ENCODE measurements around the gene CELA1.
A peak's percentile ranks its signal among the peaks of the same experiment; 100 is the strongest.

Gene CELA1

DNA sequence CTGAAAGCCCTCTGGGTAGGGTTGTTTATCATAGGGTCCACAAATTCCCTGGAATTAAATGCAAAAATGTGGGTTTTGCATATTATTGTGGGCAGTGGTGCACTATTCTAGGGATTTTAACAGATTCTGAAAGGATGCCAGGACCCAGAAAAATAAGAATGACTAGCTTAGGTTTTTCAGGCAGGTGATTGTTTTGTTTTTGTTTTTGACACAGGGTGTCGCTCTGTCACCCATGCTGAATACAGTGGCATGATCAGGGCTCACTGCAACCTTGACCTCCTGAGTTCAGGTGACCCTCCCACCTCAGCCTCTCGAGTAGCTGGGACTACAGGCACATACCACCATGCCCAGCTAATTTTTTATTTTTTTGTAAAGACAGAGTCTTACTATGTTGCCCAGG lies 25.5 kb upstream of the CELA1 start:
- Mint-ChIP-seq H3K27ac (peak overlapping the region; percentile 90 to 96 (median 93)), H3K9me3 (no peaks in the 10 kb centered on the region), H3K36me3 (ENCODE audit: low read depth) (no peaks in the 10 kb centered on the region), H3K4me1 (peaks cover 36% of the 10 kb centered on the region), H3K4me3 (no peak overlapping the region), H3K27me3 (ENCODE audit: low read depth) (peaks cover 4% of the 10 kb centered on the region)
- TF ChIP-seq, protein P1, sequence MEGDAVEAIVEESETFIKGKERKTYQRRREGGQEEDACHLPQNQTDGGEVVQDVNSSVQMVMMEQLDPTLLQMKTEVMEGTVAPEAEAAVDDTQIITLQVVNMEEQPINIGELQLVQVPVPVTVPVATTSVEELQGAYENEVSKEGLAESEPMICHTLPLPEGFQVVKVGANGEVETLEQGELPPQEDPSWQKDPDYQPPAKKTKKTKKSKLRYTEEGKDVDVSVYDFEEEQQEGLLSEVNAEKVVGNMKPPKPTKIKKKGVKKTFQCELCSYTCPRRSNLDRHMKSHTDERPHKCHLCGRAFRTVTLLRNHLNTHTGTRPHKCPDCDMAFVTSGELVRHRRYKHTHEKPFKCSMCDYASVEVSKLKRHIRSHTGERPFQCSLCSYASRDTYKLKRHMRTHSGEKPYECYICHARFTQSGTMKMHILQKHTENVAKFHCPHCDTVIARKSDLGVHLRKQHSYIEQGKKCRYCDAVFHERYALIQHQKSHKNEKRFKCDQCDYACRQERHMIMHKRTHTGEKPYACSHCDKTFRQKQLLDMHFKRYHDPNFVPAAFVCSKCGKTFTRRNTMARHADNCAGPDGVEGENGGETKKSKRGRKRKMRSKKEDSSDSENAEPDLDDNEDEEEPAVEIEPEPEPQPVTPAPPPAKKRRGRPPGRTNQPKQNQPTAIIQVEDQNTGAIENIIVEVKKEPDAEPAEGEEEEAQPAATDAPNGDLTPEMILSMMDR (IDR thresholded peaks at IDR 0.05; ENCODE audit: unreplicated experiment in 3 of 3), result no peak

- TF ChIP-seq, protein P1 (IDR thresholded peaks at IDR 0.05; ENCODE audit: unreplicated experiment in 3 of 3), result no peak
- H3K27ac Mint-ChIP-seq, result peak overlapping the region; percentile 90 to 96 (median 93)
- H3K4me1 Mint-ChIP-seq, result peaks cover 36% of the 10 kb centered on the region
- no peaks in the 10 kb centered on the region for H3K9me3 Mint-ChIP-seq
- H3K27me3 Mint-ChIP-seq (ENCODE audit: low read depth), result peaks cover 8% of the 10 kb centered on the region
- H3K36me3 Mint-ChIP-seq (ENCODE audit: low read depth), result no peaks in the 10 kb centered on the region
- peak overlapping the region in 1 of 3 experiments; percentile 0 for H3K4me3 Mint-ChIP-seq
Measured at GRCh38 chr12:51371295-51371953, 24.9 kb upstream of the CELA1 start.

DNA sequence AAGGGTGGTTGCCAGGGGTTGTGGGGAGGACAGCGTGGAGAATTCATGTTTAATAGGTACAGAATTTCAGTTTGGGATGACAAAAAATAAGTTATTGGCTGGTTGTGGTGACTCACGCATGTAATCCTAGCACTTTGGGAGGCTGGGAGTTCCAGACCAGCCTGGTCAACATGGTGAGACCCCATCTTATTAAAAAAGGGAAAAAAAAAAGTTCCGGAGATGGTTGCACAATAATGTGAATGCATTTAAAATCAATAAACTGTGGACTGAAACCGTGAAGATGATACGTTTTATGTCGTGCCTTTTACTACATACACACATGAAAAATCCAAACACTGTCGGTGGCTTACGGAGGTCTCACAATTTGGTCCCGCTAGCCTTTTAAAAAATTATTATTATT lies 24.2 kb upstream of the CELA1 start:
- H3K27ac Mint-ChIP-seq, result peak overlapping the region in 2 of 3 experiments; percentile 49 to 83
- TF ChIP-seq, protein P1 (IDR thresholded peaks at IDR 0.05; ENCODE audit: unreplicated experiment in 3 of 3), result no peak
- H3K27me3 Mint-ChIP-seq (ENCODE audit: low read depth), result peaks cover 9% of the 10 kb centered on the region
- no peaks in the 10 kb centered on the region for H3K9me3 Mint-ChIP-seq
- peaks cover 36% of the 10 kb centered on the region for H3K4me1 Mint-ChIP-seq
- no peak overlapping the region for H3K4me3 Mint-ChIP-seq
- no peaks in the 10 kb centered on the region for H3K36me3 Mint-ChIP-seq (ENCODE audit: low read depth)

GRCh38 chr12:51369581-51369980 lies 23.1 kb upstream of the CELA1 start:
- Mint-ChIP-seq H3K4me3 (no peak overlapping the region), H3K27me3 (ENCODE audit: low read depth) (peaks cover 9% of the 10 kb centered on the region), H3K4me1 (peaks cover 28% of the 10 kb centered on the region), H3K27ac (peak overlapping the region in 2 of 3 experiments; percentile 0 to 1), H3K9me3 (no peaks in the 10 kb centered on the region), H3K36me3 (ENCODE audit: low read depth) (no peaks in the 10 kb centered on the region)
- TF ChIP-seq, protein P1 (IDR thresholded peaks at IDR 0.05; ENCODE audit: unreplicated experiment in 3 of 3), result no peak

DNA sequence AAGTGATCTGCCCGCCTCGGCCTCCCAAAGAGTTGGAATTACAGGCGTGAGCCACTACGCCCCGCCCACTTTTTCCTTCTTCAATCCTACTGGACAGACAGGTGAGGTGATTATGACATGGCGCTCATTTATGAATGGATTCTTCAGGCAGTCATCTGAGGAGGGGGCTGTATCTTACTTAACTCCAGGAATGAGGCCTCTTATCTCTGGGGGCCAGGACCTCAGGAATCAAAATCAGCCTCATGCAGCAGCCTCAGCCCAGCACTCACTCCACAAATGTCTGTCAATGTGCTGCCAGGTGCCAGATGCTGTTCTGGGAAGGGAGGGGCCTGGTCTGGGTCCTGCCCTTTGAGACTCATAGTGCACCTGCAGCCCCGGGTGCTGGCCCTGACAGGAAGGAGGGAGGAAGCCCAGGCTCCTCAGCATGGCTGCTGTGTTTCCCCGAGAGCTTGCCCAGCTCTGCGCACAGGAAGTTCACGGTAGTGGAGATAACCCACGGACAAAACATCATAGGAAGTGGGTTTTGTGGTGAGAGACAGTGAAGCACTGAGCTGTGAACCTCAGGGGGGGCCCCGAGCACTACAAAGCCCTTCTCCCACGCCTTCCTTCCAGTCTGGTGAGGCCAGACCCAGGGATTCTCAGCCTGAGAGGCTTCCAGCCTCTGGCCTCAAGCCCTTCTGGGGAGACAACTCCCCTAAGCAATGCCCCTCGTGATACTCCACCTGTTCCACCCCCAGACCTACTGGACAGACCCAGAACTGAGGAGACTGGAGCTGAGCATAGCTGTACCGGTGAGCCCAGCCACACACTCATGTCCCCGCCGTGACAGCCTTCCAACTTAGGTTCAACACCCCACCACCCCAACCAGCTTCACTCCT lies 22.4 kb upstream of the CELA1 start:
- TF ChIP-seq, protein P1 (IDR thresholded peaks at IDR 0.05; ENCODE audit: unreplicated experiment in 3 of 3), result no peak
- H3K27ac Mint-ChIP-seq, result peak overlapping the region in 2 of 3 experiments; percentile 0 to 1
- peaks cover 9% of the 10 kb centered on the region for H3K27me3 Mint-ChIP-seq (ENCODE audit: low read depth)
- H3K4me1 Mint-ChIP-seq, result peaks cover 24% of the 10 kb centered on the region
- H3K9me3 Mint-ChIP-seq, result no peaks in the 10 kb centered on the region
- H3K4me3 Mint-ChIP-seq, result no peak overlapping the region
- H3K36me3 Mint-ChIP-seq (ENCODE audit: low read depth), result no peaks in the 10 kb centered on the region

Measured in nephron (organoid).